ENCODE results near the gene ZNF438. TPM values are rescaled to one million over a fixed set of nuclear protein-coding genes. Genes with fewer than 3 reads are reported as not detected.

Gene ZNF438
- total and polyA plus RNA-seq, 10 of the 15 experiments (the other 5 are each of a cell fraction or from before 2014, with no cell fraction given), result 0.93 to 5.2 (median 1.9) TPM

DNA sequence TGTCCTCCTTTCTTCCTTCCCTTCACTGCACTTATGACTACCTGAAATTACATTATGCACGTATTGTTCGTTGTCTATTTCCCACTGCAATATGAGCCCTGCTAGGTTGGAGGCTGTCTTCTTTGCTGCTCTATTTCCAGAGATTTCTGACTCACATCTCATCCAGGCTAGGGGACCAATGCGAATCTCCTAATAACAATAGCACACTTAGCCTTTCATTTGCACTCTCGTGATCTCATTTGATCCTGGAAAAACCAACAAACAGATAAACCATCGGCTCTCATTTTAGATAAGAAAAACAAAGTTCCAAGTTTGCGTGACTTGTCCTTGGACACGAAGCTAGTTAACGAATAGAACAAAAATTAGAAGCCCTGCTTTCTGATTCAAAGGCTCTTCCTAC, 1.4 kb downstream of the ZNF438 start (continued):
- TF ChIP-seq, protein P1, sequence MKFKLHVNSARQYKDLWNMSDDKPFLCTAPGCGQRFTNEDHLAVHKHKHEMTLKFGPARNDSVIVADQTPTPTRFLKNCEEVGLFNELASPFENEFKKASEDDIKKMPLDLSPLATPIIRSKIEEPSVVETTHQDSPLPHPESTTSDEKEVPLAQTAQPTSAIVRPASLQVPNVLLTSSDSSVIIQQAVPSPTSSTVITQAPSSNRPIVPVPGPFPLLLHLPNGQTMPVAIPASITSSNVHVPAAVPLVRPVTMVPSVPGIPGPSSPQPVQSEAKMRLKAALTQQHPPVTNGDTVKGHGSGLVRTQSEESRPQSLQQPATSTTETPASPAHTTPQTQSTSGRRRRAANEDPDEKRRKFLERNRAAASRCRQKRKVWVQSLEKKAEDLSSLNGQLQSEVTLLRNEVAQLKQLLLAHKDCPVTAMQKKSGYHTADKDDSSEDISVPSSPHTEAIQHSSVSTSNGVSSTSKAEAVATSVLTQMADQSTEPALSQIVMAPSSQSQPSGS (IDR thresholded peaks at IDR 0.05; ENCODE audit: low read length), result no peak
- TF ChIP-seq PML (IDR thresholded peaks at IDR 0.05; ENCODE audit: low read length) (no peak), FOXM1 (IDR thresholded peaks at IDR 0.05; ENCODE audit: low read depth, low read length) (no peak), CREM (IDR thresholded peaks at IDR 0.05; ENCODE audit: low read depth) (no peak), MEF2B (IDR thresholded peaks at IDR 0.05; ENCODE audit: partially characterized antibody, poor library complexity, severe bottlenecking) (no peak), MEF2A (IDR thresholded peaks at IDR 0.05; ENCODE audit: insufficient read depth, low read depth, low read length) (no peak), CBX3 (IDR thresholded peaks at IDR 0.05; ENCODE audit: borderline replicate concordance, low read depth) (no peak), IKZF2 (IDR thresholded peaks at IDR 0.05) (no peak), NFXL1 (IDR thresholded peaks at IDR 0.05; ENCODE audit: borderline replicate concordance) (no peak), ZBED1 (IDR thresholded peaks at IDR 0.05; ENCODE audit: borderline replicate concordance) (no peak), MXI1 (IDR thresholded peaks at IDR 0.05; ENCODE audit: low read depth, low read length) (no peak), CEBPB (IDR thresholded peaks at IDR 0.05; ENCODE audit: borderline replicate concordance in 1 of 2, low read depth in 2 of 2, low read length in 2 of 2) (no peak), NFIC (IDR thresholded peaks at IDR 0.05; ENCODE audit: low read depth, low read length) (no peak)
- TF ChIP-seq, protein P2, sequence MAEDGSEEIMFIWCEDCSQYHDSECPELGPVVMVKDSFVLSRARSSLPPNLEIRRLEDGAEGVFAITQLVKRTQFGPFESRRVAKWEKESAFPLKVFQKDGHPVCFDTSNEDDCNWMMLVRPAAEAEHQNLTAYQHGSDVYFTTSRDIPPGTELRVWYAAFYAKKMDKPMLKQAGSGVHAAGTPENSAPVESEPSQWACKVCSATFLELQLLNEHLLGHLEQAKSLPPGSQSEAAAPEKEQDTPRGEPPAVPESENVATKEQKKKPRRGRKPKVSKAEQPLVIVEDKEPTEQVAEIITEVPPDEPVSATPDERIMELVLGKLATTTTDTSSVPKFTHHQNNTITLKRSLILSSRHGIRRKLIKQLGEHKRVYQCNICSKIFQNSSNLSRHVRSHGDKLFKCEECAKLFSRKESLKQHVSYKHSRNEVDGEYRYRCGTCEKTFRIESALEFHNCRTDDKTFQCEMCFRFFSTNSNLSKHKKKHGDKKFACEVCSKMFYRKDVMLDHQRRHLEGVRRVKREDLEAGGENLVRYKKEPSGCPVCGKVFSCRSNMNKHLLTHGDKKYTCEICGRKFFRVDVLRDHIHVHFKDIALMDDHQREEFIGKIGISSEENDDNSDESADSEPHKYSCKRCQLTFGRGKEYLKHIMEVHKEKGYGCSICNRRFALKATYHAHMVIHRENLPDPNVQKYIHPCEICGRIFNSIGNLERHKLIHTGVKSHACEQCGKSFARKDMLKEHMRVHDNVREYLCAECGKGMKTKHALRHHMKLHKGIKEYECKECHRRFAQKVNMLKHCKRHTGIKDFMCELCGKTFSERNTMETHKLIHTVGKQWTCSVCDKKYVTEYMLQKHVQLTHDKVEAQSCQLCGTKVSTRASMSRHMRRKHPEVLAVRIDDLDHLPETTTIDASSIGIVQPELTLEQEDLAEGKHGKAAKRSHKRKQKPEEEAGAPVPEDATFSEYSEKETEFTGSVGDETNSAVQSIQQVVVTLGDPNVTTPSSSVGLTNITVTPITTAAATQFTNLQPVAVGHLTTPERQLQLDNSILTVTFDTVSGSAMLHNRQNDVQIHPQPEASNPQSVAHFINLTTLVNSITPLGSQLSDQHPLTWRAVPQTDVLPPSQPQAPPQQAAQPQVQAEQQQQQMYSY (CRISPR knock-in tag; IDR thresholded peaks at IDR 0.05), result no peak
- TF ChIP-seq, protein P3, sequence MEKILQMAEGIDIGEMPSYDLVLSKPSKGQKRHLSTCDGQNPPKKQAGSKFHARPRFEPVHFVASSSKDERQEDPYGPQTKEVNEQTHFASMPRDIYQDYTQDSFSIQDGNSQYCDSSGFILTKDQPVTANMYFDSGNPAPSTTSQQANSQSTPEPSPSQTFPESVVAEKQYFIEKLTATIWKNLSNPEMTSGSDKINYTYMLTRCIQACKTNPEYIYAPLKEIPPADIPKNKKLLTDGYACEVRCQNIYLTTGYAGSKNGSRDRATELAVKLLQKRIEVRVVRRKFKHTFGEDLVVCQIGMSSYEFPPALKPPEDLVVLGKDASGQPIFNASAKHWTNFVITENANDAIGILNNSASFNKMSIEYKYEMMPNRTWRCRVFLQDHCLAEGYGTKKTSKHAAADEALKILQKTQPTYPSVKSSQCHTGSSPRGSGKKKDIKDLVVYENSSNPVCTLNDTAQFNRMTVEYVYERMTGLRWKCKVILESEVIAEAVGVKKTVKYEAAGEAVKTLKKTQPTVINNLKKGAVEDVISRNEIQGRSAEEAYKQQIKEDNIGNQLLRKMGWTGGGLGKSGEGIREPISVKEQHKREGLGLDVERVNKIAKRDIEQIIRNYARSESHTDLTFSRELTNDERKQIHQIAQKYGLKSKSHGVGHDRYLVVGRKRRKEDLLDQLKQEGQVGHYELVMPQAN (conservative IDR thresholded peaks at IDR 0.05), result no peak
